NCI-H2196 (cell line): Measurements from ENCODE around the gene E2F8.

Experiments
- DNase-seq: peaks from one replicate; lab custom pipeline; 2025; ENCODE audit not compliant: unreplicated experiment; lab: John Stamatoyannopoulos, UW

Gene E2F8

GRCh38 chr11:19225123-19225522 is 15.6 kb downstream of the E2F8 start:
- DNase-seq: no peak

- no peak for DNase-seq
These were observed 19.6 kb downstream of the E2F8 start for GRCh38 chr11:19220903-19221724.

DNA sequence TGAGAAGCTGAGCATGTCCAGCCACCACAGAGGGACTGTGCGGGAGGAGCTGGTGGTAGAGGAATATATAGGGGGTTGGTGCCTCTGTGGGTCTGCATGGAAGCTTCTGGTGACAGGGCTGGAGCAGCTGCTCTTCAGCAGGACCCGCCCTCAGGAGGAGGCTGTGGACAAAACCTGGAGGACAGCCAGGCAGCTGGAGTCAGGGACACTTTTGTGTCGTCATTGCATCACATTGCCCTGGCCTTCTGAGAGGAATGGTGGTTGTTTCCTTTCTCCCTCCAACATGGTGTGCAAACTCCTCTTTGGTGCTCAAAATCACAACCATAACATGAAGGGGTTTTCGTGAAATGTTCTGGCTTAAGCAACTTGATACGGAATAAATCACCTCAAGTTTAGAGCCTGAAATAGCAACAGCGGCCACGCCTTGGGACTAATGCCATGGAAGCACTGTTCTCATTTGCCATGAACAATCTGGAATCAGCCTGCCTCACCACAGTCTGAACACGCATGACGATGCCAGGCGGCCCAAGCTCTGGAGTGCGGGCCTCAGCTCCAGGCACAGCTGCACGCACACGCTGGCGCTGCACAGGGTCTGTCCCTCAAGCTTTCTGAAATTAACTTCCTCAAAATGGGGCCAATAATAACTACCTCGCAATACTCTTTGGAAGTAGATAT is 21.8 kb downstream of the E2F8 start:
- DNase-seq: peak; percentile 56

DNA sequence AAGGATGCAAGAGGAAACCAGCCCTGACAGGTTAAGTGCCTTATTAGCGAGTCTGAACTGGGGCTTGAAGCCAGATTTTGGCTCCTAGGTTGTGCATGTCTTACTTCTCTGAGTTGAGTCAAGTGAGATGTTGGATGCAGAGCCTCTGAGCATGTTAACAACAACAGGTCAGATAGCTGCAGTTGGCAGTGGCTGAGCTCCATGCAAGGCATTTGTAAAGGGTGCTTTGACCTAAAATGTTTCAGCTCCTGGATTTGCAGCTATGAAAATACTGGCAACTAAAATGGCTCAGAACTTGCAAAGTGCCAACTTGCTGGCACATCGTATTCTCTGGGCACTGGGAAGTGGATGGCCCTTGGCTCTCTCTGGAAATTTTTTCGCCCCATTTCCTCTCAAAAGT is 22.5 kb downstream of the E2F8 start:
- no peak for DNase-seq

DNA sequence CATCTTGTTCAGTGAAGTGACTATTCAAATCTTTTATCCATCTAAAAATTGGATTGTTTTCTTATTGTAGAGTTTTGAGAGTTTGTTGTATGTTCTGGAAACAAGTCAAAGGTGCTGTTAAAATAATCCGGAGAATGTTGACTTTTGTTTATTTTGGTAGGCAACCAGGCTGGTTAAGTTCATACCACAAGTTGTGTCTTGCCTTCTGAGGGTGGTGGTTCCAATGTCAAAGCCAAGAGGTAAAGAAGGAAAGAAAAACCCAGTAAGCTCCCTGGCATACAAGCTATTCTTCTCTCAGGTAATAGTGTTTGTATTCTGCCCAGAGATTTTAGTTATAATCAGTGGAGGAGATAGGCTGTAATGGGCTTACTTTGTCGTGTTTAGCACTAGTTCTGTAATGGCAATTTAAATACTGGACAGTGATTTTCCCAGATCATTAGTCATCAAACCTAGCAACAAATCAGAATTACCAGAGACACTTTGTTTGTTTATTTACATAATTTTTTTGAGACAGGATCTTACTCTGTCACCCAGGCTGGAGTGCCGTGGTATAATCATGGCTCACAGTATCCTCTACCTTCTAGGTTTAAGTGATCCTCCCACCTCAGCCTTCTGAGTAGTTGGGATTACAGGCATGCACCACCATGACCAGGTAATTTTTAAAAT is 23.9 kb downstream of the E2F8 start:
- peak; percentile 18 for DNase-seq

DNA sequence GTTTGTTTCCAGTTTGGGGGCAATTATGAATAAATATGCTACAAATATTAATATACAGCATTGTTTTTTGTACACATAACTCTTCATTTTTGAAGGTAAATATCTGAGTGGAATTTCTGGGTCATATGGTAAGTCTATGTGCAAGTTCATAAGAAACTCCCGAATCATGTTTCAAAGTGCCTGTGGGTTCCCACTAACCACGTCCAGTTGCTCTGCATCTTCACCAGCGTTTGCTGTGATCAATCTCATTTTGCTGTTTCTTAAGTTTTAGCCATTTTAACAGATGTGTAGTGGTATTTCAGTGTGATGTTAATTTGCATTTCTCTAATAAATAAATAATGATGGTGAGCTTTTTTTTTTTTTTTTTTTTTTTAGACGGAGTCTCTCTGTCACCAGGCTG is 24.7 kb downstream of the E2F8 start:
- DNase-seq: no peak

- DNase-seq: no peak
These were observed 31.0 kb downstream of the E2F8 start for GRCh38 chr11:19209617-19210370.

- no peak for DNase-seq
These were observed 31.7 kb downstream of the E2F8 start for GRCh38 chr11:19208959-19209546.

GRCh38 chr11:19208181-19208580 is 32.6 kb downstream of the E2F8 start:
- DNase-seq: no peak

- no peak for DNase-seq
These were observed 35.9 kb downstream of the E2F8 start for GRCh38 chr11:19204836-19205235.

GRCh38 chr11:19201737-19202605 is 38.8 kb downstream of the E2F8 start, which contains the start of gene CSRP3:
Gene CSRP3 (minus strand): TSS chr11:19201983. CDS start chr11:19192448, 9,535 bp downstream.
- DNase-seq: no peak

- peak; percentile 92 for DNase-seq
These were observed 40.1 kb downstream of the E2F8 start for GRCh38 chr11:19200410-19201201.

- DNase-seq: peak; percentile 11
These were observed 41.0 kb downstream of the E2F8 start for GRCh38 chr11:19199771-19200170.

DNA sequence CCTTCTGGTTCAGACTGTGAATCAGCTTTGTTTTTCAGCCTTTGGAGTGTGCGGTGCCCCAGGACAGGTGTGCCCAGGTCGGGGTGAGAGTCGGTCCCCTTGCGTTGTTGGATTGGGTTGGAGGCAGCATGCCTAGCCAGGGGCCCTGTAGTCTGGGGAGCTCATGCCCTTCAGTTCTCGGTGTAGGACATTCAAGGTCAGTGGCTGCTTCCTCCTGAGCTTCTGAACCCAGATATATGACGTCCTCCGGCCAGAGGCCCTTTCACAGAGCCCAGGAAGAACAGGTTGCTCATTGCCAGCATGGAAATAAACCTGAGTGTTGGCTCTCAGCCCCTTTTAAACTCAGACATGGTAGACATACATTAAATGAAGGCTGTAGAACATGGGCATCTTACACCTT is 41.7 kb downstream of the E2F8 start:
- DNase-seq: no peak

- no peak for DNase-seq
These were observed 44.3 kb downstream of the E2F8 start for GRCh38 chr11:19196432-19196831.

- DNase-seq: no peak
These were observed 46.0 kb downstream of the E2F8 start for GRCh38 chr11:19194620-19195308.

DNA sequence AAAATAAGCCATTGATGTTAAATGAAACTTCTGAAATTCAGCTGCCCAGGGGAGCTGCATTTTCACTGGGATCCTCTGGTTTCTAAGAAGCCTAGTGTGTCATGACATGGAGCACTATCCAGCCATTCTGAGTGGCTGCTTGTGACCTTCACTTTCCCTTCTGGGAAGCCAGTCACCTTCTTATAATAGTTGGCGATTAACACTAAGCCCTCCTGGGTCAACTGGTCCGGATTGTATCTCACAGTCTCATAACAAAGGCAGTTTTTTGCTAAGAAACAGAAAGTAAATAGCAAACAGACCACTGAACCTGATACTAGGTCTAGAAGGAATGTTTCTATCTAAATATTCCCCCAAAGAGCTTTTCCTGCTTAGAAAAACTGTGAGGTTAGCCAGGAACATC is 46.8 kb downstream of the E2F8 start:
- DNase-seq: peak; percentile 35

GRCh38 chr11:19191530-19192169 is 49.1 kb downstream of the E2F8 start:
- DNase-seq: no peak
